Spleen (tissue), 11 donors: ENCODE data around the gene DNAJC27. TPM values are rescaled to one million over a fixed set of nuclear protein-coding genes. Genes with fewer than 3 reads are reported as not detected.

ENCODE experiments used
- DNase-seq: peaks from one replicate; pipeline ENCODE4 v3.0.0-alpha.2; 2020
- H3K27ac ChIP-seq, 8 donors: fragments of 200-600 bp; sonication (generic) in 7 of 8; 1 replicate in 4 of 8; 2 replicates in 4 of 8; pipeline versions ENCODE4 v1.5.0 to v1.8.0; 2016 to 2021; ENCODE audit warnings: inconsistent platforms in 4 of 8, mild to moderate bottlenecking in 4 of 8, moderate library complexity in 1 of 8
- H3K27me3 ChIP-seq, 7 donors: fragments of 200-600 bp; sonication (generic) in 6 of 7; replicated peaks in 1 of 7; 1 replicate in 4 of 7; 2 replicates in 3 of 7; pipeline versions ENCODE4 v1.5.0 to v1.8.0; 2016 to 2021; ENCODE audit warnings: inconsistent platforms in 3 of 7, mild to moderate bottlenecking in 1 of 7
- H3K36me3 ChIP-seq, 6 donors: fragments of 200-600 bp; sonication (generic) in 5 of 6; 1 replicate in 4 of 6; 2 replicates in 2 of 6; pipeline versions ENCODE4 v1.5.0 to v1.8.0; 2016 to 2021; ENCODE audit warnings: inconsistent platforms in 2 of 6
- H3K4me1 ChIP-seq, 6 donors: fragments of 200-600 bp; sonication (generic) in 5 of 6; 1 replicate in 3 of 6; 2 replicates in 3 of 6; pipeline versions ENCODE4 v1.5.0 to v1.8.0; 2016 to 2021; ENCODE audit warnings: inconsistent platforms in 3 of 6
- H3K4me3 ChIP-seq, 8 donors: fragments of 200-600 bp; sonication (generic) in 7 of 8; 1 replicate in 4 of 8; 2 replicates in 4 of 8; pipeline versions ENCODE4 v1.5.0 to v1.8.0; 2016 to 2021; ENCODE audit warnings: inconsistent platforms in 4 of 8, mild to moderate bottlenecking in 4 of 8, moderate library complexity in 2 of 8
- H3K9me3 ChIP-seq, 8 donors: fragments of 200-600 bp; sonication (generic) in 7 of 8; 1 replicate in 4 of 8; 2 replicates in 4 of 8; pipeline versions ENCODE4 v1.5.0 to v1.8.0; 2016 to 2021; ENCODE audit warnings: inconsistent platforms in 4 of 8
- CTCF ChIP-seq, 11 experiments: fragments of 200-600 bp in 7 of 11; fragments of 450-650 bp in 4 of 11; sonication (generic) in 4 of 11; IDR thresholded peaks in 8 of 11; conservative IDR thresholded peaks in 3 of 11; 1 replicate in 7 of 11; 2 replicates in 4 of 11; pipeline versions ENCODE4 v1.4.0 to v1.8.0; 2016 to 2021; ENCODE audit warnings: antibody characterized with exemption in 11 of 11, inconsistent platforms in 4 of 11, mild to moderate bottlenecking in 1 of 11
- POLR2A ChIP-seq, 3 donors: fragments of 450-650 bp; IDR thresholded peaks; one replicate each; pipeline ENCODE4 v1.5.1; 2017; ENCODE audit warnings: antibody characterized with exemption in 3 of 3, mild to moderate bottlenecking in 1 of 3
- POLR2AphosphoS5 ChIP-seq, 3 donors: sonication (generic); formaldehyde crosslinking; IDR thresholded peaks; one replicate each; pipeline ENCODE4 v1.5.1; 2017; ENCODE audit warnings: antibody characterized with exemption in 3 of 3
- WGBS, 5 donors: extraction: QIAGEN DNeasy Blood & Tissue Kit in 3 of 5; methylation state at CpG; one replicate each; pipeline versions ENCODE4 v1.1.5 to v1.1.7; 2013 to 2018; 5-methylcytosine and 5-hydroxymethylcytosine counted together
- intact Hi-C: fragments of 100-400 bp; cut with DNase I; formaldehyde crosslinking; loops from one replicate; pipeline ENCODE4 v1.15.0; 2023; ENCODE audit warnings: low total_unique reads
- polyA plus RNA-seq, 3 donors: library from polyadenylated mRNA; stranded (reverse); fragments of 200-250 nt; gene quantifications; one replicate each; pipeline ENCODE4 v1.2.1, GENCODE V29; 2013
- total RNA-seq, 7 donors: library from RNA; depleted of rRNA in 3 of 7; stranded (reverse); fragments of >200 nt in 3 of 7; fragmentation: NEBNext Ultra II Directional in 4 of 7; extraction: Animal tissue kit (Norgen Biotek cat#: 25700) in 4 of 7; gene quantifications; one replicate each; pipeline versions ENCODE4 v1.1.0 to v1.2.1, GENCODE V29; 2016 to 2021
- donor health status: healthy with polysubstance abuse.
- donor health status: DM: no; HTN: no; CAD: no; lungs with moderate emphysema.
- donor health status: DM: no; HTN: no; CAD: no.
- donor health status: Bipolar disorder and iron deficiency.
- donor health status: healthy.
- donor health status: DM: no; HTN: no; CAD: no.
- donor health status: DM: yes; HTN: yes; CAD: no.

Gene DNAJC27
- total and polyA plus RNA-seq, 10 donors: 1.7 to 10.5 (median 6.9) TPM

GRCh38 chr2:24955232-24955631 lies 16.5 kb downstream of the DNAJC27 start:
- H3K27ac ChIP-seq: no peak overlapping the region

GRCh38 chr2:24950102-24950501 lies 21.7 kb downstream of the DNAJC27 start:
- 93 to 97% (median 94%) methylated on average over 7 of the region's 7 CpGs for WGBS, 5 donors
- Histone ChIP-seq H3K36me3 (peaks cover 0 to 97% (median 67%) of the 10 kb centered on the region in 6 donors), H3K27me3 (no peaks in the 10 kb centered on the region), H3K27ac (no peak overlapping the region), H3K9me3 (peaks cover 0 to 8% (median 6%) of the 10 kb centered on the region in 8 donors), H3K4me1 (no peaks in the 10 kb centered on the region), H3K4me3 (no peak overlapping the region)
- no peak for DNase-seq
- intact Hi-C loops: no loop called here
- no peak for TF ChIP-seq CTCF (IDR thresholded peaks at IDR 0.05 in 8 of 11, conservative IDR thresholded peaks at IDR 0.05 in 3 of 11)
- TF ChIP-seq POLR2AphosphoS5 (IDR thresholded peaks at IDR 0.05): no peak
- TF ChIP-seq POLR2A (IDR thresholded peaks at IDR 0.05): no peak

More at GRCh38 chr2:24955232-24955631, 16.5 kb downstream of the DNAJC27 start:
- H3K4me3 ChIP-seq: no peak overlapping the region
- intact Hi-C loops: no loop called here
- no peaks in the 10 kb centered on the region for H3K4me1 ChIP-seq
- TF ChIP-seq POLR2A (IDR thresholded peaks at IDR 0.05) (no peak), CTCF (IDR thresholded peaks at IDR 0.05 in 8 of 11, conservative IDR thresholded peaks at IDR 0.05 in 3 of 11) (no peak), POLR2AphosphoS5 (IDR thresholded peaks at IDR 0.05) (no peak)
- no peak for DNase-seq
- peaks cover 0 to 100% (median 71%) of the 10 kb centered on the region in 6 donors for H3K36me3 ChIP-seq
- H3K9me3 ChIP-seq: peaks cover 0 to 23% (median 17%) of the 10 kb centered on the region in 8 donors
- H3K27me3 ChIP-seq: no peaks in the 10 kb centered on the region

GRCh38 chr2:24948506-24948905 lies 23.2 kb downstream of the DNAJC27 start:
- no peak for DNase-seq
- intact Hi-C loops: no loop called here
- TF ChIP-seq POLR2A (IDR thresholded peaks at IDR 0.05): no peak
- TF ChIP-seq POLR2AphosphoS5 (IDR thresholded peaks at IDR 0.05): no peak
- no peak for TF ChIP-seq CTCF (IDR thresholded peaks at IDR 0.05 in 8 of 11, conservative IDR thresholded peaks at IDR 0.05 in 3 of 11)
- no peak overlapping the region for H3K27ac ChIP-seq
- H3K27me3 ChIP-seq: no peaks in the 10 kb centered on the region
- no peaks in the 10 kb centered on the region for H3K4me1 ChIP-seq
- peaks cover 0 to 90% (median 54%) of the 10 kb centered on the region in 6 donors for H3K36me3 ChIP-seq
- H3K9me3 ChIP-seq: no peaks in the 10 kb centered on the region
- WGBS, 5 donors: 96 to 99% (median 98%) methylated on average over 6 of the region's 6 CpGs
- no peak overlapping the region for H3K4me3 ChIP-seq

GRCh38 chr2:24947561-24948157 lies 24.1 kb downstream of the DNAJC27 start:
- Histone ChIP-seq H3K4me3 (no peak overlapping the region), H3K9me3 (no peaks in the 10 kb centered on the region), H3K36me3 (peaks cover 0 to 85% (median 48%) of the 10 kb centered on the region in 6 donors), H3K27ac (no peak overlapping the region), H3K4me1 (no peaks in the 10 kb centered on the region), H3K27me3 (no peaks in the 10 kb centered on the region)
- WGBS, 5 donors: 93 to 99% (median 96%) methylated on average over 3 of the region's 3 CpGs
- TF ChIP-seq POLR2A (IDR thresholded peaks at IDR 0.05) (no peak), CTCF (IDR thresholded peaks at IDR 0.05 in 8 of 11, conservative IDR thresholded peaks at IDR 0.05 in 3 of 11) (no peak), POLR2AphosphoS5 (IDR thresholded peaks at IDR 0.05) (no peak)
- intact Hi-C loops: no loop called here
- DNase-seq: no peak
